Trophoblast cell (in vitro differentiated cells and primary cell): ENCODE measurements around the gene ABCA8.

Experiments used
- DNase-seq, 2 donors: peaks; one replicate each; pipeline ENCODE4 v3.0.0-alpha.2; 2016
- H2AFZ ChIP-seq: 2 replicates; pipeline ENCODE4 v1.6.1; 2013; ENCODE audit warnings: low read length, moderate library complexity, mild to moderate bottlenecking; ENCODE audit not compliant: insufficient read depth, poor library complexity
- H2AK5ac ChIP-seq: 2 replicates; pipeline ENCODE4 v1.6.1; 2013; ENCODE audit warnings: mild to moderate bottlenecking, low read length
- H2BK120ac ChIP-seq: 2 replicates; pipeline ENCODE4 v1.6.1; 2013; ENCODE audit warnings: low read length, mild to moderate bottlenecking, moderate library complexity; ENCODE audit not compliant: insufficient read depth, poor library complexity
- H2BK12ac ChIP-seq: 2 replicates; pipeline ENCODE4 v1.6.1; 2013; ENCODE audit warnings: mild to moderate bottlenecking, low read length, moderate library complexity
- H2BK5ac ChIP-seq: 2 replicates; pipeline ENCODE4 v1.6.1; 2013; ENCODE audit warnings: low read length, low read depth, moderate library complexity, mild to moderate bottlenecking; ENCODE audit not compliant: poor library complexity
- H3K14ac ChIP-seq: 2 replicates; pipeline ENCODE4 v1.6.1; 2013; ENCODE audit warnings: mild to moderate bottlenecking, low read length
- H3K18ac ChIP-seq: 2 replicates; pipeline ENCODE4 v1.6.1; 2013; ENCODE audit warnings: mild to moderate bottlenecking, low read length
- H3K23ac ChIP-seq: 2 replicates; pipeline ENCODE4 v1.6.1; 2013; ENCODE audit warnings: low read length
- H3K27ac ChIP-seq: 2 replicates; pipeline ENCODE4 v1.5.1; 2013; ENCODE audit warnings: low read depth, mild to moderate bottlenecking, inconsistent platforms, low read length, moderate library complexity
- H3K27me3 ChIP-seq: 2 replicates; pipeline ENCODE4 v1.6.1; 2013; ENCODE audit warnings: inconsistent platforms, mild to moderate bottlenecking, low read length, moderate library complexity; ENCODE audit not compliant: insufficient read depth
- H3K36me3 ChIP-seq, 2 experiments: 1 replicate in 1 of 2; 2 replicates in 1 of 2; pipeline ENCODE4 v1.6.1; 2013; ENCODE audit warnings: low read length in 2 of 2, mild to moderate bottlenecking in 2 of 2, moderate library complexity in 1 of 2; ENCODE audit not compliant: insufficient read depth in 2 of 2, control insufficient read depth in 1 of 2
- H3K4ac ChIP-seq: 2 replicates; pipeline ENCODE4 v1.6.1; 2013; ENCODE audit warnings: low read depth, mild to moderate bottlenecking, low read length, moderate library complexity
- H3K4me1 ChIP-seq, 2 experiments: 1 replicate in 1 of 2; 2 replicates in 1 of 2; pipeline ENCODE4 v1.6.1; 2013; ENCODE audit warnings: low read length in 2 of 2, mild to moderate bottlenecking in 2 of 2, moderate library complexity in 1 of 2; ENCODE audit not compliant: insufficient read depth in 2 of 2, control insufficient read depth in 1 of 2
- H3K4me2 ChIP-seq: 2 replicates; pipeline ENCODE4 v1.6.1; 2013; ENCODE audit warnings: inconsistent platforms, mild to moderate bottlenecking, low read length, moderate library complexity
- H3K4me3 ChIP-seq: 2 replicates; pipeline ENCODE4 v1.5.1; 2013; ENCODE audit warnings: mild to moderate bottlenecking, low read depth, low read length, inconsistent platforms
- H3K79me1 ChIP-seq: one replicate; pipeline ENCODE4 v1.6.1; 2013; ENCODE audit warnings: low read length
- H3K79me2 ChIP-seq: 2 replicates; pipeline ENCODE4 v1.6.1; 2013; ENCODE audit warnings: low read length, mild to moderate bottlenecking; ENCODE audit not compliant: control insufficient read depth, insufficient read depth, poor library complexity
- H3K9ac ChIP-seq: 2 replicates; pipeline ENCODE4 v1.6.1; 2013; ENCODE audit warnings: mild to moderate bottlenecking, low read length
- H3K9me3 ChIP-seq: 2 replicates; pipeline ENCODE4 v1.6.1; 2013; ENCODE audit warnings: low read depth, mild to moderate bottlenecking, control low read depth, inconsistent platforms, low read length; ENCODE audit not compliant: insufficient read depth
- H4K12ac ChIP-seq: 2 replicates; pipeline ENCODE4 v1.6.1; 2013; ENCODE audit warnings: low read depth, mild to moderate bottlenecking, low read length, moderate library complexity
- H4K8ac ChIP-seq: 2 replicates; pipeline ENCODE4 v1.6.1; 2013; ENCODE audit warnings: low read depth, mild to moderate bottlenecking, low read length, moderate library complexity
- H4K91ac ChIP-seq: one replicate; pipeline ENCODE4 v1.6.1; 2013; ENCODE audit warnings: low read depth, mild to moderate bottlenecking, low read length, moderate library complexity
- WGBS: extraction: QIAGEN DNeasy Blood & Tissue Kit; methylation state at CpG from one replicate; pipeline ENCODE4 v1.1.7; 2013; ENCODE audit warnings: missing lambda C conversion rate; ENCODE audit not compliant: insufficient read length, insufficient coverage; ENCODE audit errors: extremely low coverage; 5-methylcytosine and 5-hydroxymethylcytosine counted together

ABCA8 gene

GRCh38 chr17:68863091-68863652, 92.0 kb downstream of the ABCA8 start:
- Histone ChIP-seq H3K27me3 (no peaks in the 10 kb centered on the region), H3K23ac (no peak overlapping the region), H3K18ac (no peak overlapping the region), H4K12ac (no peak overlapping the region), H3K9me3 (no peaks in the 10 kb centered on the region), H2AK5ac (no peak overlapping the region), H3K79me1 (no peaks in the 10 kb centered on the region), H3K4me3 (no peak overlapping the region), H3K4me2 (no peak overlapping the region), H2BK120ac (no peak overlapping the region), H3K79me2 (no peaks in the 10 kb centered on the region), H3K4ac (no peak overlapping the region), H3K14ac (no peak overlapping the region), H3K4me1 (no peaks in the 10 kb centered on the region), H4K8ac (no peak overlapping the region), H2BK12ac (no peak overlapping the region), H3K9ac (no peak overlapping the region), H4K91ac (no peak overlapping the region), H2AFZ (no peak overlapping the region), H3K36me3 (no peaks in the 10 kb centered on the region), H2BK5ac (no peak overlapping the region), H3K27ac (no peak overlapping the region)
- DNase-seq = no peak
- no CpG with 5 or more reads among the region's 1 CpG for WGBS

- Histone ChIP-seq H4K91ac (no peak overlapping the region), H3K79me2 (no peaks in the 10 kb centered on the region), H4K8ac (no peak overlapping the region), H4K12ac (no peak overlapping the region), H3K9ac (no peak overlapping the region), H3K14ac (no peak overlapping the region), H2BK12ac (no peak overlapping the region), H2BK5ac (no peak overlapping the region), H3K23ac (no peak overlapping the region), H3K79me1 (no peaks in the 10 kb centered on the region), H3K36me3 (no peaks in the 10 kb centered on the region), H3K4ac (no peak overlapping the region), H3K9me3 (no peaks in the 10 kb centered on the region), H3K18ac (no peak overlapping the region), H2BK120ac (no peak overlapping the region), H3K4me3 (no peak overlapping the region), H3K4me1 (no peaks in the 10 kb centered on the region), H2AFZ (no peak overlapping the region), H3K27me3 (no peaks in the 10 kb centered on the region), H3K27ac (no peak overlapping the region), H3K4me2 (no peak overlapping the region), H2AK5ac (no peak overlapping the region)
- no CpG with 5 or more reads among the region's 1 CpG for WGBS
- DNase-seq = no peak
Observed at GRCh38 chr17:68861602-68862001, 93.6 kb downstream of the ABCA8 start.

- no peaks in the 10 kb centered on the region for H3K27me3 ChIP-seq
- H2AK5ac ChIP-seq = no peak overlapping the region
- no peak overlapping the region for H2BK120ac ChIP-seq
- no peak overlapping the region for H3K4ac ChIP-seq
- no peaks in the 10 kb centered on the region for H3K4me1 ChIP-seq
- no peaks in the 10 kb centered on the region for H3K79me2 ChIP-seq
- H4K91ac ChIP-seq = no peak overlapping the region
- no peaks in the 10 kb centered on the region for H3K79me1 ChIP-seq
- H3K23ac ChIP-seq = no peak overlapping the region
- no peak overlapping the region for H2BK5ac ChIP-seq
- H3K27ac ChIP-seq = no peak overlapping the region
- no peak overlapping the region for H2AFZ ChIP-seq
- H3K9me3 ChIP-seq = no peaks in the 10 kb centered on the region
- H4K8ac ChIP-seq = no peak overlapping the region
- no peak for DNase-seq
- H3K4me3 ChIP-seq = no peak overlapping the region
- H3K9ac ChIP-seq = no peak overlapping the region
- H3K18ac ChIP-seq = no peak overlapping the region
- no peak overlapping the region for H4K12ac ChIP-seq
- no peak overlapping the region for H3K4me2 ChIP-seq
- H3K36me3 ChIP-seq = no peaks in the 10 kb centered on the region
- no CpG with 5 or more reads among the region's 2 CpGs for WGBS
- no peak overlapping the region for H2BK12ac ChIP-seq
- H3K14ac ChIP-seq = no peak overlapping the region
Observed at GRCh38 chr17:68860941-68861340, 94.3 kb downstream of the ABCA8 start.

GRCh38 chr17:68854452-68854851, 100.7 kb downstream of the ABCA8 start:
- Histone ChIP-seq H3K79me2 (no peaks in the 10 kb centered on the region), H3K18ac (no peak overlapping the region), H2BK5ac (no peak overlapping the region), H3K4me3 (no peak overlapping the region), H4K91ac (no peak overlapping the region), H3K79me1 (no peaks in the 10 kb centered on the region), H3K4me2 (no peak overlapping the region), H3K36me3 (no peaks in the 10 kb centered on the region), H3K27me3 (no peaks in the 10 kb centered on the region), H2AK5ac (no peak overlapping the region), H3K9ac (no peak overlapping the region), H3K23ac (no peak overlapping the region), H3K14ac (no peak overlapping the region), H4K8ac (no peak overlapping the region), H3K4ac (no peak overlapping the region), H3K4me1 (no peaks in the 10 kb centered on the region), H4K12ac (no peak overlapping the region), H2BK12ac (no peak overlapping the region), H3K9me3 (no peaks in the 10 kb centered on the region), H3K27ac (no peak overlapping the region), H2BK120ac (no peak overlapping the region), H2AFZ (no peak overlapping the region)
- WGBS = no CpG with 5 or more reads among the region's 1 CpG
- no peak for DNase-seq
